BLaER1 treated with 17β-estradiol and CSF1 and Interleukin-3, amounts not matched to agents 10 nM and 100 nM (cell line): ENCODE measurements around the gene PAK2.
"Not testable (repeated sequence)": the region's sequence is repeated elsewhere in the genome, so short reads cannot be mapped to it uniquely, and the experiment has no call there.

Source experiments
- H3K27ac ChIP-seq, 11 experiments: shearing (Covaris generic); formaldehyde crosslinking; 2 replicates each; pipeline ENCODE4 v1.8.1; 2022
- H3K27me3 ChIP-seq, 11 experiments: shearing (Covaris generic); formaldehyde crosslinking; 2 replicates each; pipeline ENCODE4 v1.8.1; 2022
- H3K36me3 ChIP-seq, 11 experiments: shearing (Covaris generic); formaldehyde crosslinking; 2 replicates each; pipeline ENCODE4 v1.8.1; 2022
- H3K4me1 ChIP-seq, 10 experiments: shearing (Covaris generic); formaldehyde crosslinking; 2 replicates each; pipeline ENCODE4 v1.8.1; 2022
- H3K4me2 ChIP-seq, 11 experiments: shearing (Covaris generic); formaldehyde crosslinking; 2 replicates each; pipeline ENCODE4 v1.8.1; 2022
- H3K4me3 ChIP-seq, 10 experiments: shearing (Covaris generic); formaldehyde crosslinking; 2 replicates each; pipeline ENCODE4 v1.8.1; 2022
- H3K9ac ChIP-seq, 11 experiments: shearing (Covaris generic); formaldehyde crosslinking; 2 replicates each; pipeline ENCODE4 v1.8.1; 2022
- H3K9me3 ChIP-seq, 11 experiments: shearing (Covaris generic); formaldehyde crosslinking; replicated peaks in 1 of 11; 2 replicates each; pipeline ENCODE4 v1.8.1; 2022
- H4K20me1 ChIP-seq, 11 experiments: shearing (Covaris generic); formaldehyde crosslinking; 2 replicates each; pipeline ENCODE4 v1.8.1; 2022
- Cebpa-rat ChIP-seq, 11 experiments: shearing (Covaris generic); IDR thresholded peaks; 2 replicates each; pipeline ENCODE4 v1.8.1; 2022

PAK2 gene

DNA sequence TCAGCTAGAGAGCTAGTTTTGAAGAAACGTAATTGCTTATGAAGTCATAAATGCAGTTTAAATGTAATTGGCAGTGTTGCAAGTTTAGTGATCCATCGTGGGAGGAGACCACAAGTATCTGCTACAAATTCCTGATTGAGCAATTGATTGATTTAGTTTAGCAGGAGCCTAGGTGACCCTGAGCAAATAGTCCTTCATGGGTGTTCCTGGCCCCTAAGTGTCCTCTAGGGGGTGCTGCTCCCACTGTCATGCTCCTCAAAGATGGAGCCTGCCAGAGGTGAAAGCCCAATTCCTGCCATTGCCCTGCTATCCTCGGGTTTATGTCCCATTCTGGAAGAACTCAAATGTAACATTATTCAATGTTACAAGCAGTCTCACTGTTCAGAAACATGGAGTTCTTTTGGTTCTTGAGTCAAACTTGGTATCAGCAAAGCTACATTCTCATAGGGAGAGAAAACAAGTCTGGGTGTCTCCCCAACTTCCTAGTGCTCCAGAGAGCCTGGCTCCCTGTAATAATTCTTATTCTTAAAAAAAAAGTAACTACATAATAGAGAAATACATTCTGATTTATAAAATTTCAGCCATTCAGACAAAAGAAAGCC lies 98.3 kb downstream of the PAK2 start:
- TF ChIP-seq Cebpa-rat (IDR thresholded peaks at IDR 0.05), result no peak
- Histone ChIP-seq H4K20me1 (0 out of 22 replicates have a peak, but pooled peaks cover 0 to 7% (median 0%) of the 10 kb centered on the region in 11 experiments), H3K27me3 (no peaks in the 10 kb centered on the region), H3K9me3 (no peaks in the 10 kb centered on the region), H3K36me3 (peaks cover 2 to 12% (median 3%) of the 10 kb centered on the region in 11 experiments; a peak in 15 of 22 replicates), H3K4me3 (no peak overlapping the region), H3K9ac (no peak overlapping the region), H3K4me2 (no peak overlapping the region), H3K4me1 (peaks cover 0 to 12% (median 0%) of the 10 kb centered on the region in 10 experiments; a peak in 5 of 20 replicates), H3K27ac (no peak overlapping the region)

DNA sequence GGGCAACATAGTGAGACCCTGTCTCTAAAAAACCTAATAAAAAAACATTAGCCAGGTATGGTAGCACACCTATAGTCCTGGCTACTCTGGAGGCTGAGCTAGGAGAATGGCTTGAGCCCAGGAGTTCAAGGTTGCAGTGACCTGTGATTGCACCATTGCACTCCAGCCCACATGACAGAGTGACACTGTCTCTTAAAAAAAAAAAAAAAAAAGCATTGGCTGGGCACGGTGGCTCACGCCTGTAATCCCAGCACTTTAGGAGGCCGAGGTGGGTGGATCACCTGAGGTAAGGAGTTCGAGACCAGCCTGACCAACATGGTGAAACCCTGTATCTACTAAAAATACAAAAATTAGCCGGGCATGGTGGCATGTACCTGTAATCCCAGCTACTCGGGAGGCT lies 99.7 kb downstream of the PAK2 start:
- not testable (repeated sequence) for H3K9ac ChIP-seq, H4K20me1 ChIP-seq, H3K9me3 ChIP-seq, H3K27me3 ChIP-seq, H3K27ac ChIP-seq, H3K36me3 ChIP-seq, H3K4me3 ChIP-seq, H3K4me2 ChIP-seq
- peaks cover 0 to 20% (median 2%) of the 10 kb centered on the region in 10 experiments; a peak in 6 of 20 replicates for H3K4me1 ChIP-seq

DNA sequence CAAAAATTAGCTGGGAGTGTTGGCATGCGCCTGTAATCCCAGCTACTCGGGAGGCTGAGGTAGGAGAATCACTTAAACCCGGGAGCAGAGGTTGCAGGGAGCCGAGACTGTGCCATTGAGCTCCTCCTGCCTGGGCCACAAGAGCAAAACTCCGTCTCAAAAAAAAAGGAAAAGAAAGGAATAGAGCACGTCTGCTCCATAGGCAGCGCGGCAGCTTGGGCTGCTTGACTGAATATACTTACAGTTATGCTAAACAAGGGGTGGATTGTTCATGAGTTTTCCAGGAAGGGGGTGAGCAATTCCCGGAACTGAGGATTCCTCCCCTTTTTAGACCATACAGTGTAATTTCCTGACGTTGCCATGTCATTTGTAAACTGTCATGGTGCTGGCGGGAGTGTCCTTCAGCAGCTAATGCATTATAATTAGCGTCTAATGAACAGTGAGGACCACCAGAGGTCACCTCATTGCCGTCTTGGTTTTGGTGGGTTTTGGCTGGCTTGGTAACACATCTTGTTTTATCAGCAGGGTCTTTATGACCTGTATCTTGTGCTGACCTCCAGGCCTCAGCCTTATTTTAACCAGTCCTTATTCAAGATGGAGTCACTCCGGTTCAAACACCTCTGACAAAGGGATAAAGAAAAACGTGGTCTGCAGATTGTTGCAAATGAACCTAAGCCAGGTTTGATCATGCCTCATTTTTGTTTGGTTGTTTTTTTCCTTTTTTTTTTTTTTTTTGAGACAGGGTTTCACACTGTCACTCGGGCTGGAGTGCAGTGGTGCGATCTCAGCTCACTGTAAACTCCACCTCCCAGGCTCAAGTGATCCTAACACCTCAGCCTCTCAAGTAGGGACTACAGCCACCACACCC lies 103.1 kb downstream of the PAK2 start:
- Histone ChIP-seq H4K20me1 (no peaks in the 10 kb centered on the region), H3K27ac (no peak overlapping the region), H3K36me3 (no peaks in the 10 kb centered on the region), H3K4me3 (no peak overlapping the region), H3K9ac (no peak overlapping the region; a peak in 1 of 22 replicates), H3K4me1 (peaks cover 0 to 20% (median 2%) of the 10 kb centered on the region in 10 experiments; a peak in 6 of 20 replicates), H3K9me3 (peaks cover 2 to 13% (median 10%) of the 10 kb centered on the region in 11 experiments; a peak in 20 of 22 replicates), H3K4me2 (no peak overlapping the region; a peak in 1 of 22 replicates), H3K27me3 (no peaks in the 10 kb centered on the region)
- TF ChIP-seq Cebpa-rat (IDR thresholded peaks at IDR 0.05), result no peak

DNA sequence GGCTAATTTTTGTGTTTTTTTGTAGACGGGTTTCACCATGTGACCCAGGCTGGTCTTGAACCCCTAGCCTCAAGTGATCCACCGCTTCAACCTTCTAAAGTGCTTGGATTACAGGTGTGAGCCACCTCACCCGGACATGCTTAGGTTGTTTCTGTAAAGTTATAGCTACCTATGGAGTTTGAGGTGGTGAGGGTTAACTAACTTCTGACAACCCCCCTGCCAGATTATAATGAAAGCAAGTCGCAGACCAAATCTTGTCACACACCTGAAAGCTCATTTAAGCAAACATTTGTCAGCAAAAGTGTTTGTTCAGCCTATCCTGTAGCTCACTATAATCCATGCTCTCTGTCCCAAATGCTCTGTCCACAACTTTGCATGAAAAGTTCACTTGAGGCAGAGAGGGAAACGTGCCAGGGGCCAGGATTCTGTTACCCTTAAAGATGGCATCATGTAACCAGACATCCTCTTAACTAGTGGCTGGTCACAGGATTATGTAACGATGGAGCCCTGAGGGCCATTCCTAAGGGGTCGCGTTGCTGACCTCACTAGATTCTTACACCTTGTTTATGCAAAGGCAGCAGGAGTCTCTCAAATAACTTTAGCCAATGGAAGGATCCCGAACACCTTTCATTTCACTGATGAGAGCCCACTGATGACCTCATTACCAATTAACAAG lies 103.9 kb downstream of the PAK2 start:
- no peak overlapping the region for H3K27ac ChIP-seq
- TF ChIP-seq Cebpa-rat (IDR thresholded peaks at IDR 0.05), result no peak
- H3K36me3 ChIP-seq, result no peaks in the 10 kb centered on the region; a peak in 1 of 22 replicates
- H3K27me3 ChIP-seq, result no peaks in the 10 kb centered on the region
- H4K20me1 ChIP-seq, result no peaks in the 10 kb centered on the region
- H3K4me3 ChIP-seq, result no peak overlapping the region
- H3K4me1 ChIP-seq, result peaks cover 0 to 20% (median 2%) of the 10 kb centered on the region in 10 experiments; a peak in 6 of 20 replicates
- peak overlapping the region in 2 of 11 experiments; percentile 41 to 52; a peak in 1 of 22 replicates for H3K4me2 ChIP-seq
- H3K9ac ChIP-seq, result no peak overlapping the region
- H3K9me3 ChIP-seq, result peaks cover 9 to 20% (median 17%) of the 10 kb centered on the region in 11 experiments

DNA sequence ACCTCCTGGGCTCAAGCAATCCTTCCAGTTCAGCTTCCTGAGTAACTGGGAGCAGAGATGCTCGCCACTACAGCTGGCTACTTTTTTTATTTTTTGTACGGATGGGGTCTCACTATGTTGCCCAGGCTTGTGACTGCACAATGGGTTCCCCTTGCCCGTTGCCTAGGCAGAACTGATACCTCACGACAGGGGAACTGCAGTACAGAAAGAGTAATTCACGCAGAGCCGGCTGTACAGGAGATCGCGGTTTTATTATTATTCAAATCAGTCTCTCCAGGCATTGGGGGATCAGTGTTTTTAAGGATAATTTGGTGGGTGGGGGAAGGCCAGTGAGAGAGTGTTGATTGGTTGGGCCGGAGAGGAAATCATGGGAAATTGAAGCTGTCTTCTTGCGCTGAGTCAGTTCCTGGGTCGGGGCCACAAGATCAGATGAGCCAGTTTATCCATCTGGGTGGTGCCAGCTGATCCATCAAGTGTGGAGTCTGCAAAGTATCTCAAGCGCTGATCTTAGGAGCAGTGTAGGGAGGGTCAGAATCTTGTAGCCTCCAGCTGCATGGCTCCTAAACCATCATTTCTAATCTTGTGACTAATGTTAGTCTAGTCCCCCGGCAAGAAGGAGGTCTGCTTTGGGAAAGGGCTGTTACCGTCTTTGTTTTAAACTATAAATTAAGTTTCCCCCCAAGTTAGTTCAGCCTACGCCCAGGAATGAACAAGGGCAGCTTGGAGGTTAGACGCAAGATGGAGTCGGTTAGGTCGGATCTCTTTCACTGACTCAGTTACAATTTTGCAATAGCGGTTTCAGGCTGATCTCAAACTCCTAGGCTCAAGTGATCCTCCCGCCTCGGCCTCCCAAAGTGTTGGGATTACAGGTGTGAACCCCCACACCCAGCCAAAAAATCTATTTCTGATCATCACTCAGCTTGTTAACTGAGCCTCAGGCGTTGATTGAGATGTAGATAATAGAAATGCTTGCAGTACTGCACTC lies 104.9 kb downstream of the PAK2 start:
- not testable (repeated sequence) for H3K27ac ChIP-seq, H4K20me1 ChIP-seq, H3K27me3 ChIP-seq, H3K36me3 ChIP-seq, H3K4me3 ChIP-seq, H3K9ac ChIP-seq
- peaks cover 0 to 20% (median 2%) of the 10 kb centered on the region in 10 experiments; a peak in 6 of 20 replicates for H3K4me1 ChIP-seq
- H3K9me3 ChIP-seq, result peaks cover 19 to 30% (median 27%) of the 10 kb centered on the region in 11 experiments
- peak overlapping the region in 3 of 11 experiments; percentile 28 to 52 (median 41); a peak in 5 of 22 replicates for H3K4me2 ChIP-seq

DNA sequence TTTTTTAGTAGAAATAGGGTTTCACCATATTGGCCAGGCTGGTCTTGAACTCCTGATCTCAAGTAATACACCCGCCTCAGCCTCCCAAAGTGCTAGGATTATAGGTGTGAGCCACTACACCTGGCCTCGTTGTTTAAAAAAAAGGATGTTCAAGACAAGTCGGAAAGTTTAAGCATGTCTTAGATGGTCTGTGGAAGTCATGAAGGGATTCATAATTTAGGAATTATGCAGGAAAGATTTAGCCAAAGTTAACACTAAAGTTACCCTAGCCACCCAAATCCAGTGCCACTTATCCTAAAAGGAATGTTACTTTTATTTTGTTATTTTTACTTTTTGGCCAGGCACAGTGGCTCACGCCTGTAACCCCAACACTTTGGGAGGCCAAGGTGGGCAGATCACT lies 108.7 kb downstream of the PAK2 start:
- not testable (repeated sequence) for H3K36me3 ChIP-seq, H4K20me1 ChIP-seq, H3K9ac ChIP-seq, H3K27ac ChIP-seq, H3K27me3 ChIP-seq, H3K4me2 ChIP-seq
- peak overlapping the region in 1 of 10 experiments; percentile 15; a peak in 1 of 20 replicates for H3K4me3 ChIP-seq
- peaks cover 0 to 10% (median 0%) of the 10 kb centered on the region in 10 experiments; a peak in 5 of 20 replicates for H3K4me1 ChIP-seq
- peaks cover 20 to 36% (median 31%) of the 10 kb centered on the region in 11 experiments for H3K9me3 ChIP-seq

DNA sequence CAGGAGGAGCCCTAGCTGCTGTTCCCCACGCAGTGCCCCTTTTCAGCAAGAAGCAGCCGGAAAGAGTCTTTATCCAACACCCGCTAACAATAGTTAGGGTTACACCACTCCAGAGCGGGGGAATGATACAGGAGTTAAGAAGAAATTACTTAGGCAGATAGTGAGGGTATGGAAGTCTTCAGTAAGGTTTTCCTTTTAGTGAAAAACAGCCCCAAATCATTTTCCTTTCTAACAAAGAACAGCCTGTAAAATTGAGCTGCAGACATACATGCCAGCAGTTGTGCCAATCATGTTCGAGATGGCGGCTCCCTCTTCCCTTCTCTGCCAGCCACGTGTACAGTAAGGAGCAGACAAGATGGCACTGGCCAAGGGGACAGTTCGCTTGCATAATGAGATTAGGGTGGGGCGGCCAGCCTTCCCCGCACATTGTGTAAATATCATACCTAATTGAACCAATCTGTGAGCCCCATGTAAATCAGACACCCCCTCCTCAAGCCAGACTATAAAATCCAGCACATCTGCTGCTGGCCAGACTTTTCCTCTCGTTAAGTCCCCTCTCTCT lies 109.6 kb downstream of the PAK2 start:
- H3K4me2 ChIP-seq, result no peak overlapping the region
- H3K27me3 ChIP-seq, result no peaks in the 10 kb centered on the region
- H3K36me3 ChIP-seq, result peaks cover 0 to 9% (median 0%) of the 10 kb centered on the region in 11 experiments; a peak in 3 of 22 replicates

DNA sequence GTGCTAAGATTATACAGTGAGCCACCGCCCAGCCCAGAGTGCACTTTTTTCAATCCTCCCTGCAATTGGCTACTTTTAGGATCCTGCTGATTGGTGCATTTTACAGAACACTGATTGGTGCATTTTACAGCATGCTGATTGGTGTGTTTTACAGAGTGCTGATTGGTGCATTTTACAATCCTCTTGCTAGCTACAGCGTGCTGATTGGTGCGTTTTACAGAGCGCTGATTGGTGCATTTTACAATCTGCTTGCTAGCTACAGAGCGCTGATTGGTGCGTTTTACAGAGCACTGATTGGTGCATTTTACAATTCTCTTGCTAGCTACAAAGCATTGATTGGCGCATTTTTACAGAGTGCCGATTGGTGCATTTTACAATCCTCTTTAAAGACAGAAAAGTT lies 123.3 kb downstream of the PAK2 start:
- H3K9ac ChIP-seq, H3K27ac ChIP-seq, H3K27me3 ChIP-seq, H3K4me1 ChIP-seq, H4K20me1 ChIP-seq, H3K4me3 ChIP-seq, H3K4me2 ChIP-seq, H3K36me3 ChIP-seq: not testable (repeated sequence)
- H3K9me3 ChIP-seq, result peaks cover 11 to 26% (median 16%) of the 10 kb centered on the region in 11 experiments

More for the DNA sequence above, 109.6 kb downstream of the PAK2 start:
- Histone ChIP-seq H3K9me3 (peaks cover 20 to 36% (median 31%) of the 10 kb centered on the region in 11 experiments), H3K9ac (no peak overlapping the region), H3K4me1 (peaks cover 0 to 3% (median 0%) of the 10 kb centered on the region in 10 experiments; a peak in 5 of 20 replicates), H3K27ac (no peak overlapping the region), H3K4me3 (no peak overlapping the region), H4K20me1 (no peaks in the 10 kb centered on the region)
- no peak for TF ChIP-seq Cebpa-rat (IDR thresholded peaks at IDR 0.05)
